GM18873 (cell line): Measurements from ENCODE around the gene CEP63.

Source experiments
- ATAC-seq: cut with Tn5 transposase; IDR thresholded peaks from one replicate; pipeline ENCODE4 v1.9.1; 2021; ENCODE audit warnings: mild to moderate bottlenecking, moderate library complexity, moderate number of reproducible peaks; ENCODE audit not compliant: unreplicated experiment, low FRiP score

Gene CEP63

DNA sequence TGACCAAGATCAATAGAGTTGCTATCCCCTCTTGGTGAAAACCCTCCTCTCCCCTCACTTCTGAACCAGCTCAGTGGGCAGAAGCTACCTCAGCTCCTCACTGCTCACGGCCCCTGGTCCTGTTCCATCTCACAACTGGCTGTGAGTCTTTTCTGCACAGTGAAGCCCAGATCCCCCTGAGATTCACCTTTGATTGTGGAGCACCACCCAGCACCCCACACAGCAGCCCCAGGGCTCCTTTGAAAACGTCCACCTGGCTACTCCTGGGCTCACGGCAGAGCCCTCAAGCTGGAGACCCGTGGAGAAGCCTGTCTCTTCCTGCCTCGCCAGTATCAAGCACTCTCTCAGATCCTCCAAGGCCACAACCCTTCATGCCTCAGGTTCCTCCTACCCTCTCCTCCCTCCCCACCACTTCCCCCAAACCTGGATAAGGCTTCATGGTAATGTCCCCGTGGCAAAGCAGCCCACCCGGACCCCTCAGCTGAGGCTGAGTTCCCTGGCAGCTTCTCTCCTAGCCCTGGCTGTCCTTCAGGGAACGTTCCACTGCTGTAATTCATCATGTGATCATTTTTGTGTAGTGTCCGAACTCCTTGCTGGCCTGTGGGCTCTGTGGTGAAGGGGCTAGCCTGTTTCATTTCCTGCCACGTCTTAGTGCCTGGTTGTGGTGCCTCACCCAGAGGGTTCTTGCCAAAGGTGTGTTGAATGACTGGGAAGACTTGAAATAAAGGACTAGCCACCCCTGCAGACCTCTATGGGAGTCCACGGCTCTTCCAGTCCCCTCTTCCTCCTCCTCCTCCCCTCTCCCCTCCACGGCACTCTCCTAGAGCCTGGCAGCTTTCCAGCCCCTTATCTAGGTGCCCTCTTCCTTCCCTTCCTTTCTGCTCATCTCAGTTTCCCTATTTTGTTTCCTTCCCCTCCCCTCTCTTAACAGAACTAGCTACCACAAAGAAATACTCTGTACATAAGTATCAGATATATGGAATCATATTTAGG lies 120.5 kb downstream of the CEP63 start:
- ATAC-seq = no peak

DNA sequence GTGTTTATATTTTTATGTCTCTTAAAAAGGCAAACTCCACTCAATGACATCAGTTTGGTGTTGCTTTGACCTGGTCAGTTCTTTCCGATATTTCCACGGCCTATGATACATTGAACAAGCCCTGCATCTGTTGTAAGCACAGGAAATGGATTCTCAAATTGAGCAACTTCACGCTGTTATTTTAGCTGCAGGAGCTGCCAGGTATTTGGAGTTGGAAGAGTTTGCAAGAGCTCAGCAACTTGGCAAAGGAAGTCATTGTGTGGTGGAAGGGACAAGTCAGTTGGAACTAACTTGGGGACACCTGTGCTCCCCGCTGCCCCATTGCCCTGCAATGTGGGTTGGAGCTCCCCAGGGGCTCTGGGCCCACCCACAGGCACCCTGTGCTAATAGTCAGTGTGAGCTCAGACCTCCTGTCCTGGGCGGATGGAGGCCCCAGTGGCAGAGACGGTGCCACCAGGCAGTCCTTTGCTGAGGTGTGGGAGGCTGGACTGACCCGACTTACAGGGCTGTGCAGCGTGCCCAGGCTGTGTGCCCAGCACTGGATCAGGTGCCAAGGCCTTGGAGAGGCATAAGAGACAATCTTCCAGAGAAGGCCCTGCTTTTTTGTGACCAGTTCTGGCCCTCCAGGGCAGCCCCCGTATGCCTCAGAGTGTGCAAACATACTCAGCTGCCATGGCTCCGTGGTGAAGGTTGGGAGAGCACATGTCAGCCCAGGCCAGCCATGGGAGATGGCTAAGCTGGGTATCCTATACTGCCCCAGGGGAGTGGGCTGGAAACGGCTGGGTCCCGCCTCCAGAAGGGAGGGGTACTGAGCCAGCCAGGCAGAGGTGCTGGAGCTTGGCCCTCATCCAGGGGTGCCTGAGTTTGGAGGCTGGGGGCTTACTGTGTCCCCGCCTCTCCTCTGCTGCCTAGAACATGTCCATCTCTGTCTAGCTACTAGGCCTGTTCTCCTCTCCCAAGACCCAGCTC lies 121.5 kb downstream of the CEP63 start:
- ATAC-seq = no peak

DNA sequence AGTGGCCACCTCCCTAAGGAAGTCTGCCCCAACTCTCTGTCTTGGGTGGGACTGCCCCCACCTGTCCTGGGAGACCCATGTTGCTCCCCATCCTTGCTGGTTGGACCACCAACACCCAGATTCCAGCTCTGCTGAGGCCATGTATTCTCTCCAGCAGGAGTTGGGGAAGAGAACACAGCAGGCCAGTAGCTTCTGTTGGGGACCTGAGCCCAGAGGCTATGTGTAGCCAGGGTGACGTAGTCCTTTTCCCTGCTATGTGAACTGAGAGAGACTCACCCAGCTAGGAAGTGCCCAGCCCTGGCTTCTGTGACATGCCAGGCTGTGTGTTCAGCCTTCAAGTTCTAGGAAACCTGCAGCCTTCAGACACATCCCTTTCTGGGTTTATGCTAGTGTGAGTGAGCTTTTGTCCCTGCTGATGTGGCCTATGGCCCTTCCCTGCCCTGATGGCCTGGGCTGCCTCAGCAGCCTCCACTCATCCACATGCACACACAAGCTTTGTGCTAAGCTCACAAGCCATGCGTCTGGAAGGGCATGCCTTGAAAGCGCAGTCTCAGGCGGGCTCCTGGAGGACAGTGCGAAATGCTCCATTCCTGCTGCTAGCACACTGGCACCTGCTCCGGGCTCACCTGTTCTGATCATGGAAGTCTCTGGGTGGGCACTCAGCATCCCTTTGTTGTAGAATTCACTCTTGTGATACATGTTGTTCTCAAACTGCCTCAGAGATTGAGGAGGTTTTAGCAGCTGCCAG lies 122.3 kb downstream of the CEP63 start:
- ATAC-seq = no peak

DNA sequence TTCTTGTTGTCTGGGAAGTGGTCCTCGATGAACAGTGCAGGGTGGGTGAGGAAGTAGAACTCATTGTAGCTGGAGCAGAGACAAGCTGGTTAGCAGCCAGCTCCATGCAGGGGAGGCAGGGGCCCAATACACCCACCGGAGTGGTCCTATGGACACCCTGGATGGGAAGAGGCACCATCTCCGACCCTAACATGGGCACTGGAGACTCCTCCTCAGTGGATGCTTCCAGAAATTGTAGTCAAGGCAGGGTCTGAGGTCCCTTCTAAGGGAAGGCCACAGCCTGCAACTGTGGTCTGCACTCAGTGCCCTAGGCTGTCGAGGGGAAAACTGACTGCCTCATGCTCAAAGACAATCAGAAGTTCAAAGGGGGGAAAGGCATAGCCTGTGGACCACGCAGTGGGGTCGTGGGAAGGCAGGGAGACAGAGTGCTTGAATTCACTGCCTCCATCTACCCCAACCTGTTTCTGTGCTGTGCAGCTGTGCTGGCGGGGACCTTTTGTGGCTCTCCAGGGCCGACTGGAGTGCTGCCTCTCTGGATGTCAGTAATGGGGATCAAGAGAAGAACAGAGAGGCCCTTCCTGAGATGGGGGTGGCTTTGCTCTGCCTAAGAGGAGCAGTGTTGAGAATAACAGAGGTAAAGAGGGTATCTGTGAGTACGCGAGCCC lies 123.0 kb downstream of the CEP63 start:
- ATAC-seq = no peak

DNA sequence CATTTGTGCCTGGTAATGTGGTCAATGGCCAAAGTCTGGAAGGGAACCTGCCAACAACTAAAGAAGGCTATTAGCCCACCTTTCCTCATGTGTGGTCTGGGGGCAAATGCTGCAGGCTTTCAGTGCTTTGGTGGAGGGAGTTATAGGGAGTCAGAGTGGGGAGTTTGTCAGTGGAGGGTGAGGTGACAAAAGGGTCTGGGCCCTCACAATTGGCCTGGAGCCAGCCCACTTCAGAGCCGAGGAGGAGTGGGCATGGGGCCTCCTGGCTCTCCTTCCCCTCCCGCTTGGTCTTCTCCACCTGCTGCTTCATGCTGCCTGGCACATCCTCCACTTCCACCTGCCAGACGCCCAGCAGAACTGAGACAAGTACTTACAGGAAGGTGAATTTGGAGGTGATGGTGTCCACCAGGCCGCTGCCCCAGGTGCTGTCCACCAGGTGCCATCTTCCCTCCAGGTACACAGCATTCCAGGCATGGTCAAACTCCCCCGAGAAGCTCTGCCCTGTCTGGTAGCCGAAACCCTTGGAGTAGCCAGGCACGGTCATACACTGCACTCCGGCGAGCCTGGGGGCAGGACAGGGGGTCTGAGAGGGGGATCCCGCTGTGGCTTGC lies 124.1 kb downstream of the CEP63 start:
- no peak for ATAC-seq

DNA sequence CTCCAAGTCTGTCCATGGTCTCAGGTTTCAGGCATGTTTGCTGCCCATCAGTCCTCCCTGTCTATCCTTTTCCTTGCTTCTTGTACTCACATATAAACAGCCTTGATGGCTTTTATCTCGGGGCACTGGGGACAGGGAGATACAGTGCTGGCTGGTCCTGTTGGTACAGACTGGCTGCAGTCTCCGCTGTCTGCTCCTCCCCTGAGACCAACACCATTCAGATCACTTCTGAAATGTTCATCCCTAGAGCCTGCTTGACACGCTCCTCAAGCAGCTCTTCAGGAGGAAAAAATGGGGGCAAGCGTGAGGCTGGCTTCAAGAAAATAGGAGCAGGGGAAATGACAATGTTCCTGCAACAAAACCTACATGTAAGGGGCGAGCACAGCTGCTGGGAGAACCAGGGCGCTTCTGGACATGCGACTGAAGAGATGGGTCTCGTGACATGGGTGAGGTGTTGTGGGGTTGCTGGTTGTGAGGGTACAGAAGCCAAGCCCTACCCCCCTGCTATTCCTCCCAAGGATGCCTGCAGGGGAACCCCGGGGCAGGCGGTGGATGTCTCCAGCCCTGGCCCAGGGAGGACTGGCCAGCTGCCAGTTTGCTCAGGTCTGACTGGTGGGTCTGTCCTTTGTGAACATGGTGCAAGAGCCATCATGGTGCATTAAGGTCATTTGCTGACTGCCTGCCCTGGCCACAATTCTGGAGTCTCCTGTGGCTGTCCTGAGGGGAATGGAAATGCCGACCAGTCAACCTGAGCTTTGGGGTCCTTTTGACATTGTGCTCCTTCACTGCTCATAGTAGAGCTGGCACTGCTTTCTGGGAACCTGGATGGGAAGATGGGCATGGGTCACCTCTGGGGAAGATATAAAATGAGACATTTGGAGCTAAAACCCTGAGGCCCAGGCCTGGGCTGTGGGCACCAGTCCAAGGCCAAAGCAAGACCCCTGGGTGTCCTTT lies 124.9 kb downstream of the CEP63 start:
- ATAC-seq = no peak

DNA sequence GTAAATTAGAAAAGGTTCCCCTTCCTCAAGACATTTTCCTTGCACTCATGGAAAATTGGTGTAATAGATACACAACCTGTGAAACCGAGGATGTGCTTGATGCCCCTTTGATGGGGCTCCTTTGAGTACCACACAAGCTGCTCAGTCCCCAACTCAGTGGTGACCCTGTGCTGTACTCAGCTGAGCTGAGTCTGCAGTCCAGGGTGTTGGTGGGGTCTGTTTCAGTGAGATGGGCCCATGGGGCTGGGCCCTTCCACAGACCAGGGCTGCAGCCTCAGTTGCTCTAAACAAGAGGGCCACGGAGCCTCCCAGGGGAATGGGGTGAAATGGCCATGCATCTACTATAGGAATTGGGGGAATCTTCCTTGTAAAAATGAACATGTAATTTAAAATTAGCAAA lies 125.7 kb downstream of the CEP63 start:
- no peak for ATAC-seq

DNA sequence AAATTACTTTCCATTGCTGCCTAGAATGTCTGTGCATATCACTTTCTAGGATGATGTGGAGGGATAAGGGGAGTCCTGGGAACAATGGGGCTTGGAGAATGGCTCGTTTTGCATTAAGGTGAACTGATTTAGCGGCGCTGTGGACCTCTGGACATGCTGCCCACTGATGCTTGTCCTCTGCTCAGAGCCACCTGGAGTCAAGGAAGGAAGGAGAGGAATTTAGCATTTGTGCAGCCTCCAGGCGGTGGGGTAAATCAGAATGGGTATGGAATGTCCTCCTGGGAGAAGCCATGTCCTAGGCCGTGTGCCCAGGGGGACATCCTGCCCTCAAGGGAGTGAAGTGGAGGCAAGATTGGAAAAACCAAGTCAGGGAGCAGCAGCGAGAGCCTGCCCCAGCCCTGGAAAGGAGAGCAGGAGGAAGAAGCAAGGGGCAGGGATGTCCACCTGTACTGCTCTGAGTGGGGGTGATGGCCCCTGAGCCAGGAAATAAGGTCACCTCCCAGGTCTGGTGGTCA lies 127.2 kb downstream of the CEP63 start:
- ATAC-seq = no peak

DNA sequence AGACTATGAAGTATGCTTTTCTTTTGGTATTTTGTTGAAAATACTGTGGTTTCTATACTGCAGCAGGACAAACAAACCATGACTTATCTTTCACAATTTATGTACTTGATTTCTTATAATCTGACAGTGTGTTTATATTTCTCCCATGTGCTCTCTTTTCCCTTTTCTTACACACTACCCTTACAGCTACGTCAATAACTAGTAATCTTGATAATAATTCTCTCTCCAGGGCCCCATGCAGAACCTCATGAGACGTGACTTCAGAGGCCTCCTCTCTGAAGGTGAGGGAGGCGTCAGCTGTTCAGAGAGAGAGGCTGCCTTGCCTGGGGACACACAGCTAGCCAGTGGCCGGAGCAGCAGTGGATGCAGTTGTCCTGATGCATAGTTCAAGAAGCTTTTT lies 129.1 kb downstream of the CEP63 start:
- no peak for ATAC-seq

DNA sequence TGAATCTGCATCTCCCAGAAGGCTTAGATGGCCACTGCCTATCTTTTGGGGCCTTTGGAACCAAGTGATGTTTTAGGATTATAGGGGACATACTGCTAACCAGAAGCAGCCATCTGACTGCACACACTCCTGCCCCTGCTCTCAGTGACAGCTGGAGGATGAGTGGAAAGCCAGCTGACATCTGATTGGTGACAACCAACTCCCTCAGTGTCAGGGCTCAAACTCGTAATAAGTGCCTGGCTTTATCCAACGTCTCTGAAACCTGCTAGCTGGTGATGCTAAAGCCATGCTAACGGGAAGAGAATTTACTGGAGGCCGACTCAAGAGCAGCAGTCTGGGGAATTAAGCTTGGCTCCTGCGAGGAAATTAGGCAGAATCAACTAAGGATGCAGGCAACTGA lies 129.9 kb downstream of the CEP63 start:
- no peak for ATAC-seq

DNA sequence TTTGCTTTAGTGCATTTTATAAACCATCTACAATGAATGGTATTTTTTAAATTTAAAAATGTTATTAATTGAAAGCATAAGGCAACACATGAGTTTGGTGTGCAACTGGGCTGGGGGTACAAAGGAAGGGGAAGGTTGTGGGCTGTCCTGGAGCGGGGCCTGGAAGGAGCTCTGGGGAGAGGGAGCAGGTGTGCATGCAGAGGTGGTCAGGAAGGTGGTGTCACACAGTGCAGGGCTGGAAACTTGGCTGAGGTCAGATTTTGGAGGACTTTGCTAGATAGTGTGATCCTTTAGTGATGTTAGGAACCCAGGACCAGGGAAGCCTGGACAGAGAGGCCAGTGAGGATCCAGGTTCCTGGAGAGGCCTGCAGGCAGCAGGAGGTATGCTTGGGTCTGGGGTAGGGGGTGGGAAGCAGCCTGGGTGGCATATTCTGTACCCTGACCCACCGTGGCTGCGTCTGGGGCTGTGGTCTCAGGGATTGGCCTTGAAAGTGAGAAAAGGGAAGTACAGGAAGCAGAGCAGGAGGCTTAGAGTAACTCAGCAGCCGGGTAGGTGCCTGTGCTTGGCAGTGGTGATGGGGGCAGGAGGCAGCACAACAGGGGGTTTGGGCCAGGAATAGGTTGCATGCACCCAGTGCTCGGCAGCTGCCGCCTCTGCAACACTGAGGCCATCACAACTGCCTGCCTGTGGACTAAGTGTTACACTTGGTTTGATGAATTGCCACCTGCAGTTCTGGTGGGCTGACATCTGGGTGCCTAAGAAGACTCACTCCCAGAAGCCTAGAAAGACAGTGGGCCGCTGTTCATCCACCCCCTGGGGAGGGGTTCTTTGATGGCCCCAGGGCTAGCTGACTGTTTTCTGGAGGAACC lies 132.0 kb downstream of the CEP63 start:
- no peak for ATAC-seq

DNA sequence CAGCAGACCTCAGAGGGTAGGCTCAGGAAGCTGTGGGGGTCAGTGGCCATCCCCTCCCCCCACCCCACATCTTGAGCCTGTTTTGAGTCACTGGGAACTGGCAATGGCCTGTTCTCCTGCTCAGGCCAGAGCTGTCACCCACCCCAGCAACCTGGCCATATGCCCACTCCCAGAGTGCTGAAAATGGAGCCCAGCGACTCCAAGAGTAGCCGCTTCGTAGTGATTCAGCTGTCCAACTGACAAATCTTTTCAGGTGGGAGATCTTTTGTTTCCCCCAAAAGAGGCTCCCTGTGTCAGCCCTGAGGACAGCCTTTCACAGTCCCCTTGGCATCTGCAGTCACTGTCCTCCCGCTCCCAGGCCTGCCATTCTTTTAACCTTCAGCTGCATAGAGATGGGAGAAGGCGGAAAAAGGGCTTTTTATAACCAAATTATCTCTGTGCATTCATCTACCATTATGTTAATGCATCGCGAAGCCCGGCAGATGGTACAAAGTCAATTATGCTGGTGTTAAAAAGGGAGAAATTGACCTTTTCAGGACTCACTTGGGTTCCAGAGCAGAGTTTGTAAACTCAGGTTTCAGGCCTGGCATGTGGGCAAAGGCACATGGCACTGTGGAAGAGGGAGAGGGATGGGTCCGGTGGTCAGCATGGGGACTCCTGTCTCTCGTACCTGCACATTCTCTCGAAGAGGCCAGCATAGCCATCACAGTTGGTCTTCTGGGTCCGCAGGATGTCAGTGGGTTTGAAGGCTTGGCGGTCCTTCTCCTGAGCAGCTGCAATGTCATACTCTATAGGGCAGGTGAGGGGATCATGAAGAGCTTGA lies 132.8 kb downstream of the CEP63 start:
- ATAC-seq = no peak

DNA sequence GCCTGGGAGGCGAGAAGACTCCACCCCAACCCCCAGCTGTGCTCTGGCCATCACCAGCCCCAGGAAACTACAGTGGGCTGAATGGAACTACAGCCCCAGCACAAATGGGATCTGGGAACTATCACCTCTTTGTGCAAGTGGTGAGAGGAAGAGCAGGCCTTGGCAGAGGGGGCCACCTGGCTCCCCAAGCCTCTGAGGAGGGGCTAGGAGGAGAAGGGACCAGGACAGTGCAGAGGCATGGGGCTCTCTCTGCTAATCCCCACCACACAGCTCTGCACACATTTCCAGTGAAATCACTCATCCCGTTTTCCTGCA lies 133.4 kb downstream of the CEP63 start:
- no peak for ATAC-seq

DNA sequence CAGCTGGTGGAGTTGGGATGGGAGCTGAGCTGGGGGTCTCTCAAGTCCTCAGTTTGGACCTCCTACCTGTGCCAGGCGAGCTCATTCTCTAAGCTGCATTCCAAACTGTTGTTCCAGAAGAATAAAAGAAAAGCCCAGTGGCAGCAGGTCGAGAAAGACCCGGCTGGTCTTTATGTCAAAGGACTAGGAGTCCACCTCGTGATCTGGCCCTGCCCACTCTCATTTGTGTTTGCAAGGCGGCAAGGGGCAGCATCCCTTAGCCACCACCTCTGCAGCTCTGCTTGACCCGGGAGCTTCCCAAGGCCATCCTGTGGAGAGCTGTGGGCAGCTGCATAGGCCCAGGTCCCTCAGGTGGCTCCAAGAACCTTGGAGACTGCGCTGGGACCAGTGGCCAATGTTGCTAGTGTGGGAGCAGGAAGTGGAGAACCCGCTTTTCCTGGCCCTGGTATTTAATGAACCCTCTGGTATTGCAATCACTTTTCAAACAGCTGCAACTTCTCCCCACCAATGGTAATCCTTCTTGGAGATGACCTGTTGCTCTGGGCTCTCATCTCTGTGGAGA lies 134.1 kb downstream of the CEP63 start:
- no peak for ATAC-seq

DNA sequence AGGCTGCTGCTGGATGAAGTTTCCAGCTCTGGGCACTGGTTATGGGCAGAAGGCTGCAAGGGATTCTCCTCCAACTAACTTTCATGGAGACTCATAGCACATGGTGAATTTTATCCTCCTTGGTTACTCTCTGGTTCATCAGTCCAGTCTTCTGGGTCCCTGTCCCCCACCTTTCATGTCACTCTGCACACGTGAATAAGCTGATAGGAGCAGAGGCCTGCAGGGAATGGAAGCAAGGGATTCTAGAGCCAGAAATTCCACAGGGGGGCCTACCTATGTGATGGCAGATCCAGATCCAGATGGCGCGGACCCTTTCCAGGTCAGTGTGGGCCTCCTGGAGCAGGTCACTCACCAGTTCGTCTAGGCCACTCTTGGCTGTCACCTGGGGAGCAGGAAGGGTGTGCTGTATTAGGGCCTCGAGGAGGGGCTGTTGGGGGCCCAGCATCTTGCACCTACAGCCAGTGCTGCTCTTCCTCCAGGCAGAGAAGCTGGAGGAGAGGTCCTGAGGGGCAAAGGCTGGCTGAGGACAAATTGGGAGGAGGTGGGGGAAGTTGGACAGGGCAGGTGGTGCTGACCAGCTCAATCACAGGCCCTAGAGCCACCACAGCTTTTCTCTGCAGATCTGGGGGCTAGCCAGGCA lies 134.7 kb downstream of the CEP63 start:
- ATAC-seq = no peak

DNA sequence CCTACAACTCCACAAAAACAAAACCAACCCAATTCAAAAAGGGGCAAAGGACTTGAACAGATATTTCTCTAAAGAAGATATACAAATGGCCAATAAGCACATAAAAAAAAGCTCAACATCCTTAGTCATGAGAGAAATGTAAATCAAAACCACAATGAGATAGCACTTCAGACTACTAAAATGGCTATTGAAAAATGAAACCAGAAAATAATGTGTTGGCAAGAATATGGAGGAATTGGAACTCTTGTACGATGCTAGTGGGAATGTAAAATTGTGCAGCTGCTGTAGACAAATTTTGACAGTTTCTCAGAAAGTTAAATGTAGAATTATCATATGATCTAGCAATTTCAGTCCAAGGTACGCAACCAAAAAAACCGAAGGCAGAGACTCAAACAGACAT lies 136.0 kb downstream of the CEP63 start:
- no peak for ATAC-seq
